HUES6 (cell line): ENCODE data around the gene BSND.
"Not testable (repeated sequence)": the region's sequence is repeated elsewhere in the genome, so short reads cannot be mapped to it uniquely, and the experiment has no call there.

ENCODE experiments used
- H3K27ac ChIP-seq: 2 replicates; pipeline ENCODE4 v1.7.0; 2013; ENCODE audit warnings: low read depth, mild to moderate bottlenecking, low read length, inconsistent platforms
- H3K27me3 ChIP-seq: 2 replicates; pipeline ENCODE4 v1.6.1; 2013; ENCODE audit warnings: low read length; ENCODE audit not compliant: control insufficient read depth, insufficient read depth
- H3K36me3 ChIP-seq: 2 replicates; pipeline ENCODE4 v1.6.1; 2013; ENCODE audit warnings: low read length; ENCODE audit not compliant: control insufficient read depth, insufficient read depth
- H3K4me1 ChIP-seq: 2 replicates; pipeline ENCODE4 v1.6.1; 2013; ENCODE audit warnings: low read length; ENCODE audit not compliant: control insufficient read depth, insufficient read depth
- H3K4me3 ChIP-seq: 2 replicates; pipeline ENCODE4 v1.5.1; 2013; ENCODE audit warnings: low read depth, low read length
- H3K9ac ChIP-seq: one replicate; pipeline ENCODE4 v1.6.1; 2013; ENCODE audit warnings: mild to moderate bottlenecking, low read length
- H3K9me3 ChIP-seq: 2 replicates; pipeline ENCODE4 v1.6.1; 2013; ENCODE audit warnings: low read depth, low read length; ENCODE audit not compliant: control insufficient read depth, insufficient read depth

The BSND gene

DNA sequence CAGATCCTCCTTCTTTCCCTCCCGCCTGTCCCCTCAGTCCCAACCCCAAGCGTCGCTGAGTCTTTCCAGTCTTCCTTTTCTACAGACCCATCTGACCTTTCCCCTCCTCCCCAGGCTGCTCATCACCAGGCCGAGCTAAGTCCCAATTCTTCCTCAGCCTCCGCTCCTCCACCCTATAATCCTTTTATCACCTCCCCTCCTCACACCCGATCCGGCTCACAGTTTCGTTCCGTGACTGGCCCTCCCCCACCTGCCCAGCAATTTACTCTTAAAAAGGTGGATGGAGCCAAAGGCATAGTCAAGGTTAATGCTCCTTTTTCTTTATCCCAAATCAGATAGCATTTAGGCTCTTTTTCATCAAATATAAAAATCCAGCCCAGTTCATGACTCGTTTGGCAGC is 25.4 kb downstream of the BSND start:
- not testable (repeated sequence) for H3K27ac ChIP-seq, H3K36me3 ChIP-seq, H3K27me3 ChIP-seq, H3K9me3 ChIP-seq
- Histone ChIP-seq H3K9ac (peak overlapping the region; percentile 79), H3K4me3 (peak overlapping the region; percentile 50; the same call in 1 of the 2 replicates), H3K4me1 (peaks cover 24% of the 10 kb centered on the region)

DNA sequence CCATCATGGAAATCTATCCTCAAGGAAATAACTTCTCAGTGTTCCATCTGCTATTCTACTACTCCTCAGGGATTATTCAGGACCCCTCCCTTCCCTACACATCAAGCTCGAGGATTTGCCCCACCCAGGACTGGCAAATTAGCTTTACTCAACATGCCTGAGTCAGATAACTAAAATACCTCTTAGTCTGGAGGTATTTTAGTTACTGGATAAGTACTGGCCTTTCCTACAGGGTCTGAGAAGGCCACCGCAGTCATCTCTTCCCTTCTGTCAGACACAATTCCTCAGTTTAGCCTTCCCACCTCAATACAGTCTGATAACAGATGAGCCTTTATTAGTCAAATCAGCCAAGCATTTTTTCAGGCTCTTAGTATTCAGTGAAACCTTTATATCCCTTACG is 27.9 kb downstream of the BSND start:
- peaks cover 13% of the 10 kb centered on the region for H3K4me1 ChIP-seq
- H3K36me3 ChIP-seq, result peaks cover 31% of the 10 kb centered on the region; the same call in 1 of the 2 replicates
- peak overlapping the region; percentile 46 for H3K9ac ChIP-seq
- H3K27ac ChIP-seq, H3K27me3 ChIP-seq, H3K4me3 ChIP-seq: not testable (repeated sequence)
- H3K9me3 ChIP-seq, result peaks cover 14% of the 10 kb centered on the region; the same call in 1 of the 2 replicates

DNA sequence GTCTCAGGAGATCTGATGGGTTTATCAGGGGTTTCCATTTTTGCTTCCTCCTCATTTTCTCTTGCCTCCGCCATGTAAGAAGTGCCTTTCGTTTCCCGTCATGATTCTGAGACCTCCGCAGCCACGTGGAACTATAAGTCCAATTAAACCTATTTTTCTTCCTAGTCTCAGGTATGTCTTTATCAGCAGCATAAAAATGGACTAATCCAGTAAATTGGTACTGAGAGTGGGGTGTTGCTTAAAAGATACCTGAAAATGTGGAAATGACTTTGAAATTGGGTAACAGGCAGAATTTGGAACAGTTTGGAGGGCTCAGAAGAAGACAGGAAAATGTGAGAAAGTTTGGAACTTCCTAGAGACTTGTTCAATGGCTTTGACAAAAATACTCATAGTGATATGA is 32.4 kb downstream of the BSND start:
- not testable (repeated sequence) for H3K4me1 ChIP-seq, H3K27me3 ChIP-seq
- H3K36me3 ChIP-seq, result peaks cover 51% of the 10 kb centered on the region; the same call in 1 of the 2 replicates

GRCh38 chr1:55033265-55033614 is 34.5 kb downstream of the BSND start:
- H3K4me3 ChIP-seq, result no peak overlapping the region
- H3K27me3 ChIP-seq, result peaks cover 10% of the 10 kb centered on the region; the same call in 1 of the 2 replicates
- no peak overlapping the region for H3K9ac ChIP-seq
- peaks cover 16% of the 10 kb centered on the region; the same call in 1 of the 2 replicates for H3K9me3 ChIP-seq
- peaks cover 53% of the 10 kb centered on the region; the same call in 1 of the 2 replicates for H3K36me3 ChIP-seq
- no peak overlapping the region for H3K27ac ChIP-seq
- peaks cover 10% of the 10 kb centered on the region for H3K4me1 ChIP-seq

More for the DNA sequence above, 32.4 kb downstream of the BSND start:
- H3K9me3 ChIP-seq, result peaks cover 16% of the 10 kb centered on the region; the same call in 1 of the 2 replicates
- H3K27ac ChIP-seq, H3K4me3 ChIP-seq, H3K9ac ChIP-seq: not testable (repeated sequence)

- Histone ChIP-seq H3K4me3 (no peak overlapping the region), H3K9me3 (peaks cover 16% of the 10 kb centered on the region; the same call in 1 of the 2 replicates), H3K27ac (no peak overlapping the region), H3K4me1 (peaks cover 20% of the 10 kb centered on the region), H3K27me3 (peaks cover 24% of the 10 kb centered on the region; the same call in 1 of the 2 replicates), H3K36me3 (peaks cover 42% of the 10 kb centered on the region; the same call in 1 of the 2 replicates), H3K9ac (no peak overlapping the region)
Observed at GRCh38 chr1:55034476-55035133, 35.9 kb downstream of the BSND start.

DNA sequence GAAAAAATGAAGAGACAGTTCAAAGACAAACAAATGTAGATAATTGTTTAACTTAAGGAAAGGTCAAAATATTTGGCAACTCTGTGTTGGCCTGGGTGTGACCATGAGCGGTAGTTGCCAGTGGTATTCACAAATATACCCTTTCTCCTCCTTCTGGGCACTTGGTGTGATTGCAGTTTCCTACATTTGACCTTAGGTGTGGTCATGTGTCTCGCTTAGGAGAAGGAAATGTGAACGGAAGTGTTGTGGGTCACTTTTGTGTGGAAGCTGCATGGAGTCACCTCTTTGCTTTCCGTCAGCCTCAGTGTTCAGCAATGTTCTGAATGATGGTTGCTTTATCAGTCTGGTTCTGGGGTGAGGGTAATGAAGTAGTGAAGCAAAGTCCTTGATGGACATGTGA is 37.2 kb downstream of the BSND start:
- H3K9me3 ChIP-seq, result peaks cover 5% of the 10 kb centered on the region; the same call in 1 of the 2 replicates
- H3K4me3 ChIP-seq, result no peak overlapping the region
- H3K36me3 ChIP-seq, result peaks cover 32% of the 10 kb centered on the region; the same call in 1 of the 2 replicates
- H3K27ac ChIP-seq, result no peak overlapping the region
- peaks cover 23% of the 10 kb centered on the region for H3K4me1 ChIP-seq
- no peak overlapping the region for H3K9ac ChIP-seq
- peaks cover 37% of the 10 kb centered on the region; the same call in 1 of the 2 replicates for H3K27me3 ChIP-seq

GRCh38 chr1:55037733-55038551 is 39.2 kb downstream of the BSND start:
- H3K27ac ChIP-seq, result no peak overlapping the region
- no peak overlapping the region for H3K4me3 ChIP-seq
- peaks cover 34% of the 10 kb centered on the region for H3K4me1 ChIP-seq

DNA sequence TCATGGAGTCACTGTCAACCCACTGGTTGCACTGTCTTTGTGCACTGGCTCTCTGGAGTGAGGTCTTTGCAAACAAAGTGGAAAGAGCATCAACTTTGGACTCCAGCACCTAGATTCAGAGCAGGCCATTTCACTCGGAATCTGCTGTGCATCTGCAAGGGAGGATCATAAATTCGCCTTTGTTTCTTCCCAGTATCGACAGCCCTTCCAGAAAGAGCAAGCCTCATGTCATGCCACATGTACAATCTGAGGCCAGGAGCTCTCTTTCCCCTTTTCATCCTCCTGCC is 39.8 kb downstream of the BSND start:
- Histone ChIP-seq H3K4me3 (no peak overlapping the region), H3K27me3 (peaks cover 41% of the 10 kb centered on the region; the same call in 1 of the 2 replicates), H3K27ac (no peak overlapping the region), H3K9me3 (no peaks in the 10 kb centered on the region), H3K36me3 (peaks cover 24% of the 10 kb centered on the region; the same call in 1 of the 2 replicates), H3K9ac (no peak overlapping the region), H3K4me1 (peaks cover 36% of the 10 kb centered on the region)

More at GRCh38 chr1:55037733-55038551, 39.2 kb downstream of the BSND start:
- Histone ChIP-seq H3K9ac (no peak overlapping the region), H3K9me3 (no peaks in the 10 kb centered on the region), H3K27me3 (peaks cover 41% of the 10 kb centered on the region; the same call in 1 of the 2 replicates), H3K36me3 (peaks cover 25% of the 10 kb centered on the region; the same call in 1 of the 2 replicates)

DNA sequence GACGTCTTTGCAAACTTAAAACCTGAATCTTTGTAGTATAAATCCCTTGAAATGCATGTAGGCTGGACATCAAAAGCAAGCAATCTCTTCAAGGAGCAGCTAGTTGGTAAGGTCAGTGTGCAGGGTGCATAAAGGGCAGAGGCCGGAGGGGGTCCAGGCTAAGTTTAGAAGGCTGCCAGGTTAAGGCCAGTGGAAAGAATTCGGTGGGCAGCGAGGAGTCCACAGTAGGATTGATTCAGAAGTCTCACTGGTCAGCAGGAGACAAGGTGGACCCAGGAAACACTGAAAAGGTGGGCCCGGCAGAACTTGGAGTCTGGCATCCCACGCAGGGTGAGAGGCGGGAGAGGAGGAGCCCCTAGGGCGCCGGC is 40.2 kb downstream of the BSND start:
- H3K27me3 ChIP-seq, result peaks cover 41% of the 10 kb centered on the region; the same call in 1 of the 2 replicates

DNA sequence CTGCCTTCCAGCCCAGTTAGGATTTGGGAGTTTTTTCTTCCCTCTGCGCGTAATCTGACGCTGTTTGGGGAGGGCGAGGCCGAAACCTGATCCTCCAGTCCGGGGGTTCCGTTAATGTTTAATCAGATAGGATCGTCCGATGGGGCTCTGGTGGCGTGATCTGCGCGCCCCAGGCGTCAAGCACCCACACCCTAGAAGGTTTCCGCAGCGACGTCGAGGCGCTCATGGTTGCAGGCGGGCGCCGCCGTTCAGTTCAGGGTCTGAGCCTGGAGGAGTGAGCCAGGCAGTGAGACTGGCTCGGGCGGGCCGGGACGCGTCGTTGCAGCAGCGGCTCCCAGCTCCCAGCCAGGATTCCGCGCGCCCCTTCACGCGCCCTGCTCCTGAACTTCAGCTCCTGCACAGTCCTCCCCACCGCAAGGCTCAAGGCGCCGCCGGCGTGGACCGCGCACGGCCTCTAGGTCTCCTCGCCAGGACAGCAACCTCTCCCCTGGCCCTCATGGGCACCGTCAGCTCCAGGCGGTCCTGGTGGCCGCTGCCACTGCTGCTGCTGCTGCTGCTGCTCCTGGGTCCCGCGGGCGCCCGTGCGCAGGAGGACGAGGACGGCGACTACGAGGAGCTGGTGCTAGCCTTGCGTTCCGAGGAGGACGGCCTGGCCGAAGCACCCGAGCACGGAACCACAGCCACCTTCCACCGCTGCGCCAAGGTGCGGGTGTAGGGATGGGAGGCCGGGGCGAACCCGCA is 40.8 kb downstream of the BSND start, which contains the start of gene PCSK9:
PCSK9 (plus strand) TSS at position 207 of the 741 bp plus-strand sequence; CDS start at position 497, 290 bp downstream.
- Histone ChIP-seq H3K9ac (peak within 1 kb of the TSS; percentile 64), H3K9me3 (no peaks in the 10 kb centered on the region), H3K4me3 (peak within 1 kb of the TSS; percentile 69), H3K4me1 (peaks cover 36% of the 10 kb centered on the region), H3K36me3 (peaks cover 30% of the 10 kb centered on the region), H3K27ac (no peak within 1 kb of the TSS), H3K27me3 (peaks cover 41% of the 10 kb centered on the region; the same call in 1 of the 2 replicates)

More for the DNA sequence above, 40.2 kb downstream of the BSND start:
- H3K27ac ChIP-seq, result no peak overlapping the region
- no peak overlapping the region for H3K9ac ChIP-seq
- peaks cover 36% of the 10 kb centered on the region for H3K4me1 ChIP-seq
- no peaks in the 10 kb centered on the region for H3K9me3 ChIP-seq
- H3K36me3 ChIP-seq, result peaks cover 25% of the 10 kb centered on the region
- peak overlapping the region; percentile 69 for H3K4me3 ChIP-seq
